ENCODE measurements around the gene HMCN2. TPM values are rescaled to one million over a fixed set of nuclear protein-coding genes. Genes with fewer than 3 reads are reported as not detected.

The HMCN2 gene
- total and polyA plus RNA-seq, 2 experiments from 2014 or later: not detected

GRCh38 chr9:130466537-130467217 lies 201.1 kb downstream of the HMCN2 start:
- Histone ChIP-seq H3K27ac (no peak overlapping the region), H2AFZ (no peak overlapping the region), H3K4me2 (ENCODE audit: unreplicated experiment) (no peak overlapping the region), H3K9me2 (ENCODE audit: insufficient read depth) (no peaks in the 10 kb centered on the region), H3F3A (ENCODE audit: insufficient read depth) (no peaks in the 10 kb centered on the region), H3K79me2 (ENCODE audit: insufficient read depth) (no peaks in the 10 kb centered on the region), H3K27me3 (replicated peaks; ENCODE audit: insufficient read depth) (no peaks in the 10 kb centered on the region), H3K4me1 (ENCODE audit: insufficient read depth) (no peaks in the 10 kb centered on the region), H3K36me3 (ENCODE audit: low read depth) (no peaks in the 10 kb centered on the region), H3K9ac (no peak overlapping the region), H3K9me3 (ENCODE audit: low read depth) (no peaks in the 10 kb centered on the region), H3K4me3 (no peak overlapping the region), H4K20me1 (ENCODE audit: insufficient read depth) (no peaks in the 10 kb centered on the region)
- no peak for DNase-seq
- in situ Hi-C loops (cut with MboI): no loop called here
- TF ChIP-seq EZH2 (IDR thresholded peaks at IDR 0.05; ENCODE audit: insufficient read depth, poor library complexity, severe bottlenecking) (no peak), EZH2phosphoT487 (IDR thresholded peaks at IDR 0.05; ENCODE audit: insufficient read depth, low read depth) (no peak)
- WGBS, 2 experiments (ENCODE audit: low coverage in 1 of 2, low lambda C conversion rate in 2 of 2, missing lambda C conversion rate in 2 of 2): 83 to 85% methylated on average over 13 to 19 of the region's 20 CpGs

DNA sequence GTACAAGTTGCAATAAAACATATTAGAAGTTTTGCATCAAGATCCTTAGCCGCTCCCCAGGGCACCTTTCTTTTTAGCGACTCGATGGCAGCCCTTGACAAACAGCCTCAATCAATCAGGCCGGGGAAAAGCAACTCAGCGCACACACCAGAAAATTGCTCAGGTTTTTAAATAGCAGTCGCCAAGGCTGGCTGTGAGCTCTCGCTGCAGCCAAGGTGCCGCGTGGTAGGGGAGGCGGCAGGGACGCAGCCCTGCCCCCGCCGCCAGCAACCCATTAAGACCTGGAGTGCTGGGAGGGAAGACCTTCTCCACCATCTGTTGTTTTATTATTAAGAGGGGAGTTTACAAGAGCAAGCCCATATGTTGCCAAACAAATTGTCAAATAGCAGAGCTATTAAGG lies 201.8 kb downstream of the HMCN2 start:
- H3K36me3 ChIP-seq (ENCODE audit: low read depth): no peaks in the 10 kb centered on the region
- H3K4me1 ChIP-seq (ENCODE audit: insufficient read depth): no peaks in the 10 kb centered on the region
- in situ Hi-C loops (cut with MboI): no loop called here
- no peak overlapping the region for H3K9ac ChIP-seq
- no peaks in the 10 kb centered on the region for H3K79me2 ChIP-seq (ENCODE audit: insufficient read depth)
- no peaks in the 10 kb centered on the region for H3F3A ChIP-seq (ENCODE audit: insufficient read depth)
- TF ChIP-seq EZH2 (IDR thresholded peaks at IDR 0.05; ENCODE audit: insufficient read depth, poor library complexity, severe bottlenecking) (no peak), EZH2phosphoT487 (IDR thresholded peaks at IDR 0.05; ENCODE audit: insufficient read depth, low read depth) (no peak)
- no peak overlapping the region for H2AFZ ChIP-seq
- no peak overlapping the region for H3K4me3 ChIP-seq
- no peaks in the 10 kb centered on the region for H3K9me3 ChIP-seq (ENCODE audit: low read depth)
- H3K27me3 ChIP-seq (replicated peaks; ENCODE audit: insufficient read depth): no peaks in the 10 kb centered on the region
- no peak overlapping the region for H3K27ac ChIP-seq
- no peaks in the 10 kb centered on the region for H4K20me1 ChIP-seq (ENCODE audit: insufficient read depth)
- 83 to 92% methylated on average over 13 of the region's 13 CpGs for WGBS, 2 experiments (ENCODE audit: low coverage in 1 of 2, low lambda C conversion rate in 2 of 2, missing lambda C conversion rate in 2 of 2)
- H3K4me2 ChIP-seq (ENCODE audit: unreplicated experiment): no peak overlapping the region
- H3K9me2 ChIP-seq (ENCODE audit: insufficient read depth): no peaks in the 10 kb centered on the region
- no peak for DNase-seq

DNA sequence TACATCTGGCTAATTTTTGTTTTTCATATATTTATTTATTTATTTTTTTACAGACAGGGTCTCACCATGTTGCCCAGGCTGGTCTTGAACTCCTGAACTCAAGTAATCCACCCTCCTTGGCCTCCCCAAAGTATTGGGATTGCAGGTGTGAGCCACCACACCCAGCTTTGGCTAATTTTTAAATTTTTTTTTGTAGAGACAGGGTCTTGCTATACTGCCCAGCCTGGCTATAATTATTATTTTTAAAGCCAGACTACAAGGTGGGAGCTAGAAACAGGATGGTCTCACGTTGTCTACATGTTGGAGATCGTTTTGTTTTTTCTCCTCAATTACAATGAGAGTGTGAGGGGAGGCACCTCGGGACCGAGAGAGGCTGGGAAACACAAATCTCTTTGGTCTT lies 203.0 kb downstream of the HMCN2 start:
- in situ Hi-C loops (cut with MboI): no loop called here
- H2AFZ ChIP-seq: no peak overlapping the region
- H3K4me3 ChIP-seq: no peak overlapping the region
- no peak for DNase-seq
- H3K4me1 ChIP-seq (ENCODE audit: insufficient read depth): no peaks in the 10 kb centered on the region
- no peaks in the 10 kb centered on the region for H3K79me2 ChIP-seq (ENCODE audit: insufficient read depth)
- no peak overlapping the region for H3K9ac ChIP-seq
- TF ChIP-seq EZH2phosphoT487 (IDR thresholded peaks at IDR 0.05; ENCODE audit: insufficient read depth, low read depth): no peak
- no peak for TF ChIP-seq EZH2 (IDR thresholded peaks at IDR 0.05; ENCODE audit: insufficient read depth, poor library complexity, severe bottlenecking)
- H3K9me2 ChIP-seq (ENCODE audit: insufficient read depth): no peaks in the 10 kb centered on the region
- H3K4me2 ChIP-seq (ENCODE audit: unreplicated experiment): no peak overlapping the region
- no peaks in the 10 kb centered on the region for H3K36me3 ChIP-seq (ENCODE audit: low read depth)
- no peaks in the 10 kb centered on the region for H3F3A ChIP-seq (ENCODE audit: insufficient read depth)
- no peak overlapping the region for H3K27ac ChIP-seq
- no peaks in the 10 kb centered on the region for H3K9me3 ChIP-seq (ENCODE audit: low read depth)
- WGBS, 2 experiments (ENCODE audit: low coverage in 1 of 2, low lambda C conversion rate in 2 of 2, missing lambda C conversion rate in 2 of 2): 59 to 66% methylated on average over 4 of the region's 4 CpGs
- no peaks in the 10 kb centered on the region for H3K27me3 ChIP-seq (replicated peaks; ENCODE audit: insufficient read depth)
- no peaks in the 10 kb centered on the region for H4K20me1 ChIP-seq (ENCODE audit: insufficient read depth)

- in situ Hi-C loops (cut with MboI): no loop called here
- Histone ChIP-seq H3K9me3 (ENCODE audit: low read depth) (no peaks in the 10 kb centered on the region), H3K36me3 (ENCODE audit: low read depth) (no peaks in the 10 kb centered on the region), H2AFZ (no peak overlapping the region), H3K79me2 (ENCODE audit: insufficient read depth) (no peaks in the 10 kb centered on the region), H3K9ac (no peak overlapping the region), H3K27me3 (replicated peaks; ENCODE audit: insufficient read depth) (no peaks in the 10 kb centered on the region), H3K4me3 (no peak overlapping the region), H3K27ac (no peak overlapping the region), H3K4me1 (ENCODE audit: insufficient read depth) (no peaks in the 10 kb centered on the region), H4K20me1 (ENCODE audit: insufficient read depth) (no peaks in the 10 kb centered on the region), H3F3A (ENCODE audit: insufficient read depth) (no peaks in the 10 kb centered on the region), H3K4me2 (ENCODE audit: unreplicated experiment) (no peak overlapping the region), H3K9me2 (ENCODE audit: insufficient read depth) (no peaks in the 10 kb centered on the region)
- no peak for DNase-seq
- 94 to 96% methylated on average over 10 of the region's 10 CpGs for WGBS, 2 experiments (ENCODE audit: low coverage in 1 of 2, low lambda C conversion rate in 2 of 2, missing lambda C conversion rate in 2 of 2)
- TF ChIP-seq EZH2 (IDR thresholded peaks at IDR 0.05; ENCODE audit: insufficient read depth, poor library complexity, severe bottlenecking) (no peak), EZH2phosphoT487 (IDR thresholded peaks at IDR 0.05; ENCODE audit: insufficient read depth, low read depth) (no peak)
Measured at GRCh38 chr9:130470269-130470668, 204.7 kb downstream of the HMCN2 start.

Measured in GM23248 (cell line).